Measurements from ENCODE around the gene SSBP2. TPM values are rescaled to one million over a fixed set of nuclear protein-coding genes. Genes with fewer than 3 reads are reported as not detected.

The SSBP2 gene
- total and polyA plus RNA-seq, 2 of the 8 experiments (the other 6 are each of a cell fraction or from before 2014, with no cell fraction given) = 21.5 to 36.2 TPM

DNA sequence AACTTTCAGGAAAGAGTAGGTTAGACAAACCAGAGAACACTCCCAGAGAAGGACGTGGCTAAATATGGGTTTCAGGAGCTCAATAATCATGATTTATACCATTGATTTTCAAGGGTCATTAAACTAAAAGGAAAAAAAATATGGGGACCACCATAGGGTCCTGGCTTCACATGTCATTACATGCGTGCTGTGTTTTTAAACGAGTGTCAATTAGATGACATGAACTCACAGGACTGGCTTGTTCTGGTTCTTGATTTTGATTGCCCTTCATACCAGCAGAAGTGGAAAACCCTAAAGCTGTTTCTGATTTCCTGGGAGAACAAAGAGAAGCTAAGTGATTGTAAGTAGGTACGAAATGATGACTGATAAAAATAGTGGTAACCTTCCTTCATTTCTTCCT, 362.7 kb downstream of the SSBP2 start (continued):
- TF ChIP-seq JUN (IDR thresholded peaks at IDR 0.05; ENCODE audit: low read depth, low read length) = no peak
- TF ChIP-seq NANOG (IDR thresholded peaks at IDR 0.05; ENCODE audit: insufficient read depth, low read depth, low read length, poor library complexity, severe bottlenecking) = no peak
- TF ChIP-seq SP4 (IDR thresholded peaks at IDR 0.05; ENCODE audit: low read length) = no peak
